Middle frontal gyrus (tissue), 1 donor: Measurements from ENCODE around the gene HORMAD1.
"Not testable (repeated sequence)": the region's sequence is repeated elsewhere in the genome, so short reads cannot be mapped to it uniquely, and the experiment has no call there.

ENCODE experiments used
- DNase-seq: peaks from one replicate; pipeline ENCODE4 v3.0.0-alpha.2; 2015; ENCODE audit warnings: low spot score; ENCODE audit errors: extremely low spot score

HORMAD1 gene, protein sequence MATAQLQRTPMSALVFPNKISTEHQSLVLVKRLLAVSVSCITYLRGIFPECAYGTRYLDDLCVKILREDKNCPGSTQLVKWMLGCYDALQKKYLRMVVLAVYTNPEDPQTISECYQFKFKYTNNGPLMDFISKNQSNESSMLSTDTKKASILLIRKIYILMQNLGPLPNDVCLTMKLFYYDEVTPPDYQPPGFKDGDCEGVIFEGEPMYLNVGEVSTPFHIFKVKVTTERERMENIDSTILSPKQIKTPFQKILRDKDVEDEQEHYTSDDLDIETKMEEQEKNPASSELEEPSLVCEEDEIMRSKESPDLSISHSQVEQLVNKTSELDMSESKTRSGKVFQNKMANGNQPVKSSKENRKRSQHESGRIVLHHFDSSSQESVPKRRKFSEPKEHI

DNA sequence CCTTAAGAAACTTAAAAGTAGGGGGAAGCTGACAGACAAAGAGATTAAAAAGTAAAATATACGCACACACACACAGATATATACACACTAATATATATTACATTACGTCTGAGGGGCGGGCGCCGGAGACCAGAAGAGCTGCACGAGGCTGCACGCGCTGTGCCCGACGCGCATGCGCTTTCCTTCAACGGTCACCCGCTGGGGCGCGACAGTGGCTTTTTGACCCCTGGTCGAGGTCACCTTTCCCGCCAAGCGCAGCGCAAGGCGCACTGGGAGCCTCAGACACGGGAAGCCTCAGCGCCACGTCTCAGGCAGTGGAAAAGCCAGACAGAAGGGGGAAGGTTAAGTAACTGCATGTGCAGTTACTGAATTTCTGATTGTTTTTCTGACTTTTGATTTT, at the start of gene HORMAD1:
Gene HORMAD1, minus strand, starts transcription at position 193 of the 400 bp plus-strand sequence. CDS start 1,390 bp downstream, outside the sequence.
- no peak for DNase-seq

DNA sequence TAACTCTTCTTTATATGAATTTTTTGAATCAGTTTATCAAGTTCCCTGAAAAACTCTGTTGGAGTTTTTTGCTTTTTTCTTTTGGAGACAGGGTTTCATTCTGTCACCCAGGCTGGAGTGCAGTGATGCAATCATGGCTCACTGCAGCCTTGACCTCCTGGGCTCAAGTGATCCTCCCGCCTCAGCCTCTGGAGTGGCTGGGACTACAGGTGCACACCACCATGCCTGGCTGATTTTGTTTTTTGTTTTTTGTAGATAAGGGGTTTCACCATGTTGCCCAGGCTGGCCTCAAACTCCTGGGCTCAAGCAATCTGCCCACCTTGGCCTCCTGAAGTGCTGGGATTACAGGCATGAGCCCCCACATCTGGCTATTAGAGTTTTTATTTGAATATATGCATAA, 47.0 kb upstream of the HORMAD1 start:
- DNase-seq: not testable (repeated sequence)

DNA sequence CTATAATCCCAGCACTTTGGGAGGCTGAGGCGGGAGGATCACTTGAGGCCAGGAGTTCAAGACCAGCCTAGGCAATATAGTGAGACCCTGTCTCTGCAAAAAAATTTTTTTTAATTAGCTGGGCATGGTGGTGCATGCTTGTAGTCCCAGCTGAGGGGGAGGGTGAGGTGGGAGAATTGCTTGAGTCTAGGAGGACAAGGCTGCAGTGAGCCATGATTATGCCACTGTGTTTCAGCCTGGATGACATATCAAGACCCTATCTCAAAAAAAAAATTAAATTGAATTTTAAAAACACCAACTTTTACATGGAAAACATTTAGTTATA, 45.2 kb upstream of the HORMAD1 start:
- DNase-seq: not testable (repeated sequence)

DNA sequence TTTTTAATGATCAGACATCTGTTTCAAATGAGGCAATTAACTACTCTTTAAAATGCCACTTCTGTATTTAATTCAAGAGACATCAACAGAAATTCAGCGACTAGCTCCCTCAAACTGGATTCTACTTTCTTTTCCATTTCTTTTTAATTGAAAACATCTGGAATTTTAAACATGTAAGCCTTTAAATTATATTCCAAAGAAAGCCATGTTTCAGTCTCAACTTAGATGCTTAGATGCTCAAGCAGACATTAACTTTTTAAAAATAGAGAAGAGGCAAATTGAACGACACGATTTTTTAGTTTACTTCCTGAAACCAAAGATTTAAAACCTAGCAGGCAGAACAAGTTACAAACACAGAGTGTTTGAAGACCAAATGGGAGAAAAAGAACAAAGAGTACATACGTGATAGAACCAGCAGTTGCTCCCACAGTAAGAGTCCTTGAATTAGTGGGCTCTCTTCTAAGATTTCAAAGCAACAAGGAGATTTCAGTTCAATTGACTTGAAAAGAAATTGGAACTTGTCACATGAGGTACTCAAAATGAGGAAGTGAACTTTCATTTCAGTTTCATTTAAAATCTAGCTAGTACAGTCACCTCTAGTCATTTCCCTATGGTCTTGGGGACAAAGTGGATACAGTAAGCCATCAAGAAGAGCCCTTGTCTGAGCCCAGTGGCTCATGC, 44.7 kb upstream of the HORMAD1 start, which contains the start of gene CTSS:
Gene CTSS, minus strand, starts transcription at position 483 of the 681 bp plus-strand sequence. CDS start 1,015 bp downstream, outside the sequence.
- no peak for DNase-seq

DNA sequence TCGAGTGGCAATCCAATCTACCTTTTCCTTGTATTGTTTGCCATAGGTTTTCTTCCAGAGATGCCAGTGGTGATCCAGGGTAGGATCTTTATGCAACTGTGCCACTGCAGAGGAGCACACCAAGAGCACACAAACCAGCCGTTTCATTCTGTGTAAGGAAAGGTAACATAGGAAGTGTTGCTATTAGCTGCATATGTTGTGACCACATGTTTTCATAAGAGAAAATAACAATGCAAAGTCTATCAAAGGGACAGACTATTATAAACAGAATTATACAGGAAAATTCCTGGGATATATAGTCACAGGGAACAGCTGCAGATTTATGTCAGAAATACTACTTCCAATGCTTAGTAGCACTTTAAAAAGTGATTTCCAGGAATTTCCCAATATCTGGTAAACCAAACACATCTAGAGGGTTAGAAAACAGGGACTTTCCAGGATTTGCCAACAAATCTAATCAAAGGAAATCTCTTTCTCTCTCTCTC, 44.0 kb upstream of the HORMAD1 start:
- no peak for DNase-seq

DNA sequence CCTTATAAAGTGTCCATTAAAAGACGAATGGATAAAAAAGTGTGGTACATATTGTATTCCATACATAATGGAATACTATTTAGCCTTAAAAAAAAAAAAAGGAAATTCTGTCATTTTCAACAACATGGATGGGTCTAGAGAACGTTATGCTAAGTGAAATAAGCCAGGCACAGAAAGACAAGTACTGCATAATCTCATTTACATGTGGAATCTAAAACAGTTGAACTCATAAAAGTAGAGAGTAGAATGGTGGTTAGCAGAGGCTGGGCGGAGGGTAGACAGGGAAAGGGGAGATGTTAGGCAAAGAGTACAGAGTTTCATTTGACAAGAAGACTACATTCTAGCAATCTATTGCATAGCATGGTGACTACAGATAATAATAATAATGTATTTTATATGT, 42.3 kb upstream of the HORMAD1 start:
- DNase-seq: no peak

DNA sequence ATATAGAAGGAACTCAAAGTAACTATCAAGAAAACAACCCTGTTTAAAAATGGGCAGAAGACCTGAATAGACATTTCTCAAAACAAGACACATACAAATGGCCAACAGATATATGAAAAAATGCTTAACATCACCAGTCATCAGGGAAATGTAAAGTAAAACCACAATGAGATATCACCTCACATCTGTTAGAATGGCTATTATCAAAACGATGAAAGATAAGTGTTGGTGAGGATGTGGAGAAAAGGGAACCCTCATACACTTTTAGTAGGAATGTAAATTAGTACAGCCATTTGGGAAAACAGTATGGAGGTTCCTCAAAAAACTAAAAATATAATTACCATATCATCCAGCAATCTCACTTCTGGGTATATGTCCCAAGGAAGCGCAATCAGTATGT, 41.9 kb upstream of the HORMAD1 start:
- DNase-seq: no peak

DNA sequence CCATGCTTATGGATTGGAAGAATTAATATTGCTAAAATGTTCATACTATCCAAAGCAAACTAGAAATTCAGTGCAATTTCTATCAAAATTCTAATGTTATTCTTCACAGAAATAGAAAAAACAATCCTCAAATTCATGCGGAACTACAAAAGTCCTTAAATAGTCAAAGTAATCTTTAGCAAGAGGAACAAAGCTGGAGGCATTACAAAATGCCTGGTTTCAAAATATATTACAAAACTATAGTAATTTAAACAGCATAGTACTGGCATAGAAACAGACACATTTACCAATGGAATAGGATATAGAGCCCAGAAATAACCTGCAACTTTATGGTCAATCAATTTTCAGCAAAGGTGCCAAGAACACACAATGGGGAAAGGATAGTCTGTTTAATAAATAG, 41.1 kb upstream of the HORMAD1 start:
- DNase-seq: no peak

DNA sequence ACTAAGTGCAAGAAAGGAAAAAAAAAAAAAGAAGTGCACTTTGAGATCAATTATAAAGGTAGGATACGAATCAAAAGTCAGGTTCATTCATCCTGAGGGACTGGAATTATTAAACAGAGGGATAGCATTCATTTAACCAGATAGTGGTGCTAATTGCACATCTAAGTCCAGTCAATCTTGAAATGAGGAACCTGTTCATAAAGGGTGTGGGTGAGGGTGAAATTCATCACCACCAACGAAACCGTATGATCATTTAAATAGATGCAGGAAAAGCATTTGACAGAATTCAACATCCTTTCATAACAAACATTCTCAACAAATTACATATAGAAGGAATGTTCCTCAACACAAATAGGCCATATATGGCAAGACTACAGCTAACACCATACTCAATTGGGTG, 39.3 kb upstream of the HORMAD1 start:
- no peak for DNase-seq

DNA sequence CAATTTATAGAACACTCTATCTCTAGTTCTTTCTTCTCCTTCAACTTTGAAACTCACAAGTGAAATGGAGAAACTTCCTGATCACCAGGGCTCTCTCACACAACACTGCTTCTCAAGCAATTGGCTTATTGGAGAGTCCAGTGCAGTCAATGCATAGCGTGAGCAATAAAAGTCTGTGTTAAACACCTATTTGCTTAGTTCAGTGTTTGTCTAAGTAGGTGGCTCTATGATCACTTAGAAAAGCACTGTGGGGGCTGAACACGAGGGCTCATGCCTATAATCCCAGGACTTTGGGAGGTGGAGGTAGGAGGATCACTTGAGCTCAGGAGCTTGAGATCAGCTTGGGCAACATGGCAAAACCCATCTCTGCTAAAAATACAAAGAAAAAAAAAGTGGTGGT, 32.7 kb upstream of the HORMAD1 start:
- DNase-seq: no peak

DNA sequence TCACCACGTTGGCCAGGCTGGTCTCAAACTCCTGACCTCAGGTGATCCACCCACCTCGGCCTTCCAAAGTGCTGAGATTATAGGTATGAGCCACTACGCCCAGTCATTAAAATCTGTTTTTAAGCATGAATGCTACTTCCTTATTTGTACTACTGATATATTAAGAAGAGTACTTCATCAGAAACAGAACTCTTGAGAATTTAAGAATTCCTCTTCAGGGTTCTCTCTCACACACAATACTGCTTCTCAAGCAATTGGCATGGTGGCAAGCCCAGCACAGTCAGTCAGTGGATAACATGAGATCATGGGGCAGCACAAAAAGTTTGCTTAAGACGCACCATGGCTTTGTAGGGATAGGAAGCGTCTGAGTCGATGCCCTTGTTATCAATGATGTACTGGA, 30.7 kb upstream of the HORMAD1 start:
- no peak for DNase-seq

DNA sequence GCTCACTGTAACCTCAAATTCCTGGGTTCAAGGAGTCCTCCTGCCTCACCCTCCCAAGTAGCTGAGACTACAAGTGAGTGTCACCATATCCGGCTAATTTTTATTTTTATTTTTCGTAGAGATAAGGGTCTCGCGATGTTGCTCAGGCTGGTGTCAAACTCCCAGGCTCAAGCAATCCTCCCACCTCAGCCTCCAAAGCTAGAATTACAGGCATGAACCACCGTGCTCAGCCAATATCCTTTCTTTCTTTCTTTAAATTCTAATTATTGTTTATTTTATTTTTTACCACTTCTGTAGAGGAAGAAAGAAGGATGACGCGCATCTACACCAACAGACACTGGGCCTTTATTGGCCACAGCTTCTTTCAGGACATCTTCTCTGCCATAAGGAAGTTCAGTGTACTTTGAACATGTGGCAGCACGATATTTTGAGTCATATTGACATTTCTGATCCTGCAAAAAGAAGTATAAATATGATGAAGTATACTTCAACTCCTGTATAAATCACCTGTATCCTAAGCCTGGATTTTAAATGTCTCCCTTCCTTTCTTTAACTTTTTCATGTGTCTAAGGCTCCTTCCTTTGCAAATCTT, 29.1 kb upstream of the HORMAD1 start:
- DNase-seq: no peak

DNA sequence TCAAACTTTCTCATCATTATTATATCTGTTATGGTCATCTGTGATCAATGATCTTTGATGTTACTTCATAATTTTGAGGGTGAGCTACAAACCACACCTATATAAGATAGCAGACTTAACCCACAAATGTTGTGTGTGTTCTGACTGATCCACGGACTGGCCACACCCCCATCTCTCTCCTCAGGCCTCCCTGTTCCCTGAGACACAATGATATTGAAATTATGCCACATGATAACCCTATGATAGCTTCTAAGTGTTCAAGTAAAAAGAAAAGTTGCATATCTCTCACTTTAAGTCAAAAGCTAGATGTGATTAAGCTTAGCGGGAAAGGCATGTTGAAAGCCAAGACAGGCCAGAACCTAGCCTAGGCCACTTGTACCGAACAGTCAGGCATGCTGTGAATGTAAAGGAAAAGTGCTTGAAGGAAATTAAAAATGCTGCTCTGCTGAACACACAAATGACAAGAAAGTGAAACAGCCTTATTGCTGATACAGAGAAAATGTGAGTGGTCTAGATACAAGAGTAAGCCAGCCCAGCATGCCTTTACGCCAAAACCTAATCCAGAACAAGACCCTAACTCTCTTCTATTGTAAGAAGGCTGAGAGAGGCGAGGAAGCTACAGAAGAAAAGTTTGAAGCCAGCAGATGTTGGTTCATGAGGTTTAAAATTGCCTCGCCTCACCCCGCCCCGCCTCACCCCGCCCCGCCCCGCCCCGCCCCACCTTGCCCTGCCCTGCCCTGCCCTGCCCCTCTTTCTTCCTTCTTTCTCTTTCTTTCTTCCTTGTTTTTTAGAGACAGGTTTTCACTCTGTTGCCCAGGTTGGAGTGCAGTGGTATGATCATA, 28.4 kb upstream of the HORMAD1 start:
- DNase-seq: no peak

DNA sequence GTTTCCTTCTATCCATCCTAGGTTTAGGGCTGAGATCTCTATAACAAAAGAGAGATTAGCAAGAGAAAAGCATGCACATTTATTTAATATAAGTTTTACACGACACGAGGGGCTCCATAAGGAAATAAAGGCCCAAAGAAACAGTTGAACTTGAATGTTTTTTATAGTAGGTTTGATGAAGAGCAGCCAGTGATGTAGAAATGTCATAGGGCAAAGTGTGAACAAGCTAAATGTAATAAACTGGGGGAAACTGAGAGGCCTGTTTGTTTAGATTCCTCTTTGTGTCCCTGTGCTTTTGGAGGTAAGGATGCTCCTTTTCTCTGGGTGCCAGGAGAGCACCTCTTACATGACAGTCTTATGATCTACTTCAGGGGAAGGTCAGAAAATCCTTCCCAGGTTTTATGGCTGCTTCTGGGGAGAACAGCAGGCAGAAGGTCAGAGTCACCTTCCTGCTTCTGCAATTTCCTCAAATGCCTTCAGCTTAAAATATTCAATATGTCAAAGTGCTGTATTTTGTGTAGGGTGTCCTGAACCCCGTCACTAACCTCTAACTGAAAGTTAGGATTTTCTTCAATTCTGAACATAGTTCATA, 9.5 kb upstream of the HORMAD1 start:
- DNase-seq: no peak

DNA sequence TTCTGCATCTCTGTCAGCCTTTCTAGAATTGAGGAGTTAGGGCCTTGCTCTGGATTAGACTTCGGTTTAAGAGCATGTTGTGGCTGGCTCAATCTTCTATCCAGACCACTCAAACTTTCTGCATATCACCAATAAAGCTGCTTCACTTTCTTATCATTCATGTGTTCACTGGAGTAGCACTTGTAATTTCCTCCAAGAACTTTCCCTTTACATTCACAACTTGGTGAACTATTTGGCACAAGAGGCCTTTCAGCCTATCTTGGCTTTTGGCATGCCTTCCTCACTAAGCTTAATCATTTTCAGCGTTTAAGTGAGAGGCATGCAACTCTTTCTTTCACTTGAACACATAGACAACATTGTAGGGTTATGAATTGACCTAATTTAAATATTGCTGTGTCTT, 3.6 kb upstream of the HORMAD1 start:
- no peak for DNase-seq

DNA sequence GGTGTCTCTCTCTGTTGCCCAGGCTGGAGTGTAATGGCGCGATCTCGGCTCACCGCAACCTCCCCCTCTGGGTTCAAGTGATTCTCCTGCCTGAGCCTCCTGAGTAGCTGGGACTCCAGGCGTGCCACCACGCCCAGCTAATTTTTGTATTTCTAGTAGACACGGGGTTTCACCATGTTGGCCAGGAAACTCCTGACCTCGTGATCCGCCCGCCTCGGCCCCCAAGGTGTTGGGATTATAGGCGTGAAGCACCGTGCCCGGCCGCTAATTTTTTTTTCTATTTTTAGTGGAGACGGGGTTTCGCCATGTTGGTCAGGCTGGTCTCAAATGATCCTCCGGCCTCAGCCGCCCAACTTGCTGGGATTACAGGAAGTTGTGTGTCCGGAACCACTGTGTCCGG, 597 bp downstream of the HORMAD1 start:
- no peak for DNase-seq

DNA sequence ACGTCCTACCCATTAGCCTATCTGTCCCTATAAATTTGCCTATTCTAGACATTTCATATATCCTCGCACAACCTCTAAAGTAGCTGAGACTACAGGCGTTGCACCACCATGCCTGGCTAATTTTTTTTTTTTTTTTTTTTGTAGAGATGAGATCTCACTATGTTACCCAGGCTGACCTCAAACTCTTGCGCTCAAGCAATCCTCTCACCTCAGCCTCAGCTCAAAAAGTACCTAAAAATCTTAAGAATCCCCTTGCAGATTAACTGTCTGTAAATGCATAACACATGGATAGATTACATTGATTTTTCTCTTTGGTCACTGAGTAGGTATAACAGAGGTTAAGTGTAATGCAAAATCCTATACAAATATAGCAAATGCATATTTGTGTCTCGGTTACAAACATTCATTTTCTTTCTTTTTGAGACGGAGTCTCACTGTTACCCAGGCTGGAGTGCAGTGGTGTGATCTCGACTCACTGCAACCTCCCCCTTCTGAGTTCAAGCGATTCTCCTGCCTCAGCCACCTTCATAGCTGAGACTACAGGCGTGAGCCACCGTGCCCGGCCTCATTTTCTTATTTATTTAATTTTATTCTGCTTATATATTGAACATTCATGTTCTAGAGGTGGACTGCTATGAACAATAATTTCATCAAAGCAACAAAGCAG, 2.3 kb downstream of the HORMAD1 start:
- no peak for DNase-seq

DNA sequence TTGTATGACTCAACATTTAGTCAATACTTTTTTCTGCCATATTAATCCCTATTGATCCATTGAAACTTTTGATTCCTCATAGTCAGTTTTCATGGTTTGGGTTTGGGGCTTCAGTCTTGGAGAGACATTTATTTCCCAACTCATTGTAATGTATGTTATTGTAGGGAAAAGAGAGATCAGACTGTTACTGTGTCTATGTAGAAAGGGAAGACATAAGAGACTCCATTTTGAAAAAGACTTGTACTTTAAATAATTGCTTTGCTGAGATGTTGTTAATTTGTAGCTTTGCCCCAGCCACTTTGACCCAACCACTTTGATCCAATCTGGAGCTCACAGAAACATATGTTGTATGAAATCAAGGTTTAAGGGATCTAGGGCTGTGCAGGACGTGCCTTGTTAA, 11.7 kb downstream of the HORMAD1 start:
- DNase-seq: not testable (repeated sequence)

DNA sequence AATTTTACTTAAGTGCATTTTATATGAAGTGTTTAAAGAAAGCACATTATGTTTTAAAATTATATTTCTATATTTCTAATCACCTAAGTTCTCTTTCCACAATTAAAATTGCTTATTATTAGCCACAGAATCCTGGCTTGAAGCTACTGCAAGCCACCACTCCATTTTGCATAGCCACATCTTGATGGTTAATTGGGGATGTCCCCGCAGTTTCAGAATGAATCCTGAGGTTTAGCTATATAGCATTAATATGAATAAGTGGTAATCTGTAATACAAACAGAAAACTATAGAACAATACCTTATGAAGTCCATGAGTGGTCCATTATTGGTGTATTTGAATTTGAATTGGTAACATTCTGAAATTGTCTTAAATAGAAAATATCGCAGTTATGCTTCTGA, 12.1 kb downstream of the HORMAD1 start:
- no peak for DNase-seq

DNA sequence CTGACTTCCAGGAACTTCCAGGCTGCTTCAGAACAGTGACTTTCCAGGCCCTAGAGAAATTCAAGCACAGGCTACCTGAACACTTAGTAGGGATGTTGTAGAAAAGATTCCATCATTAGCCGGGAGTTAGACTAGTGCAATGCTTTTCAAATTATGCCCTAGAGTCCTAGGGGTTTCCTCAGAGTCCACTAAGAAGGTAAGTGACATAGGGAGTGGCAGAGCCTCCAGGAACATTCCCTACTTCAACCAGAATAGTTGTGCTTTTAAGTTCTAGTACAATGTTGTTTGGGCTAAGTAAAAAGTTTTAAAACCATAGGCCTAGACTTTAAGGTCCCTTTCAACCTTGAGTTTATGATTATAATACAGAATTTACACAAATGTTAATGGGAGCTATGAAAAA, 14.6 kb downstream of the HORMAD1 start:
- no peak for DNase-seq

DNA sequence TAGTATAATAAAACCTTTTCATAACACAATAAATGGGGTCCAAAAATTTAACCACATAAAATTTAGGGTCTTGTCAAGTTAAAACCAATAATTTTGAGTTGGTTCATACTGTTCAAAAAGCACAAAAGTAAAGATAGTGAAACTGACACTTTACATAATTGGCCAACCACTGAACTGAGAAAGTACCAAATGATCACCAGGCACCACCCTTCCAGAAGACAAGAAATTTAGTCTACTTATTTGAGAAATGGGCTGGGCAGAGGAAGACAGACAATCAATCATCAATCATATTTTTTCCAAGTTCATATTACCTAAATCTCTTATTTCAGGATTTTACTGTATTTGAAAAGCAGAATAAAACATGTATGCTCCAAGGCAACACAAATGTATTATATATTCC, 17.3 kb downstream of the HORMAD1 start:
- no peak for DNase-seq
